Kidney epithelial cell (primary cell): ENCODE measurements around the gene SH3YL1. TPM values are rescaled to one million over a fixed set of nuclear protein-coding genes. Genes with fewer than 3 reads are reported as not detected.

Experiments
- DNase-seq: peaks from one replicate; pipeline ENCODE4 v3.0.0-alpha.2; 2010; ENCODE audit warnings: low read depth
- H3K27me3 ChIP-seq: 2 replicates; pipeline ENCODE4 v1.6.0; 2011; ENCODE audit warnings: low read length; ENCODE audit not compliant: control insufficient read depth, insufficient read depth
- H3K36me3 ChIP-seq: 2 replicates; pipeline ENCODE4 v1.5.1; 2011; ENCODE audit warnings: low read length; ENCODE audit not compliant: control insufficient read depth, insufficient read depth
- H3K4me3 ChIP-seq: 2 replicates; pipeline ENCODE4 v1.5.1; 2011; ENCODE audit warnings: low read depth, mild to moderate bottlenecking, control low read depth, low read length
- CTCF ChIP-seq: IDR thresholded peaks from 2 replicates; pipeline ENCODE4 v1.5.1; 2011; ENCODE audit warnings: mild to moderate bottlenecking, moderate library complexity, low read length, control low read depth, inconsistent platforms; ENCODE audit not compliant: insufficient read depth, poor library complexity, severe bottlenecking
- total RNA-seq: library from RNA; depleted of rRNA; stranded (reverse); fragments of >200 nt; gene quantifications from 2 replicates; pipeline ENCODE4 v1.2.3, GENCODE V29; 2015

The SH3YL1 gene
- total RNA-seq, 1 donor from 2014 or later, result 50.2 TPM

GRCh38 chr2:296354-296753 lies 32.5 kb upstream of the SH3YL1 start:
- no peaks in the 10 kb centered on the region for H3K27me3 ChIP-seq
- no peak for DNase-seq
- H3K4me3 ChIP-seq, result no peak overlapping the region
- no peak for TF ChIP-seq CTCF
- H3K36me3 ChIP-seq, result no peaks in the 10 kb centered on the region

GRCh38 chr2:295090-295489 lies 31.3 kb upstream of the SH3YL1 start:
- no peaks in the 10 kb centered on the region for H3K36me3 ChIP-seq

GRCh38 chr2:290090-290722 lies 26.4 kb upstream of the SH3YL1 start:
- DNase-seq, result peak; percentile 25
- Histone ChIP-seq H3K4me3 (peak overlapping the region; percentile 35), H3K27me3 (peaks cover 20% of the 10 kb centered on the region), H3K36me3 (no peaks in the 10 kb centered on the region)
- peak; percentile 86 for TF ChIP-seq CTCF

More at GRCh38 chr2:295090-295489, 31.3 kb upstream of the SH3YL1 start:
- no peak for DNase-seq
- Histone ChIP-seq H3K4me3 (no peak overlapping the region), H3K27me3 (no peaks in the 10 kb centered on the region)
- TF ChIP-seq CTCF, result no peak

GRCh38 chr2:289362-290089 lies 25.7 kb upstream of the SH3YL1 start:
- peak overlapping the region; percentile 35 for H3K4me3 ChIP-seq
- TF ChIP-seq CTCF, result no peak
- DNase-seq, result no peak
- H3K36me3 ChIP-seq, result no peaks in the 10 kb centered on the region
- peaks cover 20% of the 10 kb centered on the region for H3K27me3 ChIP-seq

- no peak for DNase-seq
- Histone ChIP-seq H3K27me3 (peaks cover 20% of the 10 kb centered on the region), H3K4me3 (peak overlapping the region; percentile 35), H3K36me3 (no peaks in the 10 kb centered on the region)
- TF ChIP-seq CTCF, result no peak
Measured at GRCh38 chr2:288758-289361, 25.0 kb upstream of the SH3YL1 start.
